IMR-90 (cell line): Measurements from ENCODE around the gene PLEK2. TPM values are rescaled to one million over a fixed set of nuclear protein-coding genes. Genes with fewer than 3 reads are reported as not detected.

ENCODE experiments used
- ATAC-seq: fragments of 200-7000 bp; cut with Tn5 transposase; 2 replicates; pipeline ENCODE4 v1.9.1; 2020; ENCODE audit warnings: low read depth, mild to moderate bottlenecking, moderate library complexity
- BruUV-seq: library from RNA; stranded (reverse); fragments of 400-500 nt; replicated peaks from 2 replicates; lab custom pipeline; 2021; lab: Mats Ljungman, UMichigan
- CTCF ChIA-PET: fragments of 300-600 bp; formaldehyde crosslinking; extraction: SDS; loops from one replicate; lab custom pipeline; 2021; ENCODE audit warnings: antibody characterized with exemption; lab: Yijun Ruan, JAX
- POLR2A ChIA-PET: fragments of 300-600 bp; sonication (Branson Sonifier 250); formaldehyde crosslinking; loops from one replicate; lab custom pipeline; 2022; ENCODE audit warnings: antibody characterized with exemption; ENCODE audit not compliant: unreplicated experiment; lab: Charles Lee
- DNase-seq: peaks from one replicate; pipeline ENCODE4 v3.0.0; 2013
- H2AFZ ChIP-seq: replicated peaks from 2 replicates; pipeline ENCODE3; 2013; ENCODE audit warnings: low read length, mild to moderate bottlenecking; ENCODE audit not compliant: poor library complexity
- H2AK5ac ChIP-seq: 2 replicates; pipeline ENCODE4 v1.6.1; 2013; ENCODE audit warnings: low read depth, low read length, inconsistent platforms
- H2AK9ac ChIP-seq: replicated peaks from 2 replicates; pipeline ENCODE3; 2013; ENCODE audit warnings: mild to moderate bottlenecking, low read depth, low read length, moderate library complexity; ENCODE audit not compliant: poor library complexity
- H2BK120ac ChIP-seq: 2 replicates; pipeline ENCODE4 v1.6.1; 2013; ENCODE audit warnings: low read depth, low read length, inconsistent platforms
- H2BK15ac ChIP-seq: 3 replicates; pipeline ENCODE4 v1.6.1; 2013; ENCODE audit warnings: low read depth, low read length, inconsistent platforms
- H2BK20ac ChIP-seq: 2 replicates; pipeline ENCODE4 v1.6.1; 2013; ENCODE audit warnings: low read depth, mild to moderate bottlenecking, inconsistent platforms, low read length, moderate library complexity
- H2BK5ac ChIP-seq: 2 replicates; pipeline ENCODE4 v1.6.1; 2013; ENCODE audit warnings: mild to moderate bottlenecking, low read depth, low read length, inconsistent platforms; ENCODE audit not compliant: poor library complexity, severe bottlenecking
- H3K14ac ChIP-seq: replicated peaks from 2 replicates; pipeline ENCODE4 v1.6.1; 2013; ENCODE audit warnings: low read depth, low read length, inconsistent platforms
- H3K18ac ChIP-seq: 2 replicates; pipeline ENCODE4 v1.6.1; 2013; ENCODE audit warnings: low read depth, low read length, control low read depth
- H3K23ac ChIP-seq: 2 replicates; pipeline ENCODE4 v1.6.1; 2013; ENCODE audit warnings: low read depth, low read length, inconsistent platforms
- H3K27ac ChIP-seq: 2 replicates; pipeline ENCODE4 v1.5.1; 2013; ENCODE audit warnings: mild to moderate bottlenecking, control low read depth, low read length; ENCODE audit not compliant: insufficient read depth
- H3K27me3 ChIP-seq: 2 replicates; pipeline ENCODE4 v1.6.1; 2013; ENCODE audit warnings: low read length; ENCODE audit not compliant: control insufficient read depth, insufficient read depth
- H3K36me3 ChIP-seq: 2 replicates; pipeline ENCODE4 v1.6.1; 2013; ENCODE audit warnings: low read length, mixed read lengths; ENCODE audit not compliant: control insufficient read depth, insufficient read depth
- H3K4ac ChIP-seq: 2 replicates; pipeline ENCODE4 v1.6.1; 2013; ENCODE audit warnings: low read depth, low read length, inconsistent platforms
- H3K4me1 ChIP-seq: 2 replicates; pipeline ENCODE4 v1.6.1; 2013; ENCODE audit warnings: low read length, mixed read lengths; ENCODE audit not compliant: control insufficient read depth, insufficient read depth
- H3K4me2 ChIP-seq: 2 replicates; pipeline ENCODE4 v1.6.1; 2013; ENCODE audit warnings: low read depth, mild to moderate bottlenecking, control low read depth, low read length, moderate library complexity
- H3K4me3 ChIP-seq: 2 replicates; pipeline ENCODE4 v1.5.1; 2013; ENCODE audit warnings: low read depth, mild to moderate bottlenecking, control low read depth, low read length, moderate library complexity; ENCODE audit not compliant: insufficient read depth
- H3K56ac ChIP-seq: 2 replicates; pipeline ENCODE4 v1.6.1; 2013; ENCODE audit warnings: low read length, inconsistent platforms; ENCODE audit not compliant: insufficient read depth; ENCODE audit errors: extremely low read depth
- H3K79me1 ChIP-seq, 2 experiments: 2 replicates each; pipeline ENCODE4 v1.6.1; 2013; ENCODE audit warnings: low read length in 2 of 2, inconsistent platforms in 1 of 2, low read depth in 1 of 2
- H3K9ac ChIP-seq: 2 replicates; pipeline ENCODE4 v1.6.1; 2013; ENCODE audit warnings: low read depth, low read length, control low read depth
- H3K9me1 ChIP-seq: 2 replicates; pipeline ENCODE4 v1.6.1; 2013; ENCODE audit warnings: low read length, inconsistent platforms; ENCODE audit not compliant: insufficient read depth
- H3K9me3 ChIP-seq: 2 replicates; pipeline ENCODE4 v1.6.1; 2013; ENCODE audit warnings: low read length; ENCODE audit not compliant: control insufficient read depth, insufficient read depth
- H4K20me1 ChIP-seq: 2 replicates; pipeline ENCODE4 v1.6.1; 2013; ENCODE audit warnings: low read length, inconsistent platforms; ENCODE audit not compliant: insufficient read depth
- H4K5ac ChIP-seq: 2 replicates; pipeline ENCODE4 v1.6.1; 2013; ENCODE audit warnings: mild to moderate bottlenecking, low read depth, low read length, control low read depth
- H4K8ac ChIP-seq, 2 experiments: 2 replicates each; pipeline ENCODE4 v1.6.1; 2013; ENCODE audit warnings: low read depth in 2 of 2, low read length in 2 of 2, control low read depth in 1 of 2, inconsistent platforms in 1 of 2
- H4K91ac ChIP-seq: 2 replicates; pipeline ENCODE4 v1.6.1; 2013; ENCODE audit warnings: low read depth, low read length, inconsistent platforms; ENCODE audit not compliant: insufficient read depth
- BHLHE40 ChIP-seq: fragments of 150-350 bp; IDR thresholded peaks from 2 replicates; pipeline ENCODE4 v1.6.1; 2016; ENCODE audit warnings: mild to moderate bottlenecking, low read depth, low read length
- CEBPB ChIP-seq: IDR thresholded peaks from 2 replicates; pipeline ENCODE4 v1.6.1; 2012; ENCODE audit warnings: low read depth, low read length, improper control_type of control experiment
- CHD1 ChIP-seq: IDR thresholded peaks from 2 replicates; pipeline ENCODE4 v1.6.1; 2012; ENCODE audit warnings: low read depth, low read length, improper control_type of control experiment
- CTCF ChIP-seq: conservative IDR thresholded peaks from 2 replicates; pipeline ENCODE4 v1.5.1; 2012; ENCODE audit warnings: mild to moderate bottlenecking, low read depth, low read length, improper control_type of control experiment
- ELK1 ChIP-seq: fragments of 150-350 bp; IDR thresholded peaks from 2 replicates; pipeline ENCODE4 v1.6.1; 2016; ENCODE audit warnings: low read depth, mild to moderate bottlenecking, low read length, moderate library complexity, borderline replicate concordance
- FOS ChIP-seq: fragments of 150-350 bp; IDR thresholded peaks from 2 replicates; pipeline ENCODE4 v1.6.1; 2016; ENCODE audit warnings: low read depth, low read length
- MAFK ChIP-seq: IDR thresholded peaks from 2 replicates; pipeline ENCODE4 v1.6.1; 2012; ENCODE audit warnings: low read depth, low read length, improper control_type of control experiment
- MAZ ChIP-seq: IDR thresholded peaks from 2 replicates; pipeline ENCODE4 v1.6.1; 2012; ENCODE audit warnings: low read depth, mild to moderate bottlenecking, low read length, improper control_type of control experiment, moderate library complexity, borderline replicate concordance
- MXI1 ChIP-seq: IDR thresholded peaks from 2 replicates; pipeline ENCODE4 v1.6.1; 2012; ENCODE audit warnings: low read depth, mild to moderate bottlenecking, low read length, moderate library complexity, borderline replicate concordance
- NFE2L2 ChIP-seq: fragments of 150-350 bp; IDR thresholded peaks from 2 replicates; pipeline ENCODE4 v1.6.1; 2016; ENCODE audit warnings: low read depth, mild to moderate bottlenecking, low read length
- POLR2A ChIP-seq: IDR thresholded peaks from 2 replicates; pipeline ENCODE4 v1.6.1; 2012; ENCODE audit warnings: mild to moderate bottlenecking, low read depth, low read length
- RAD21 ChIP-seq: IDR thresholded peaks from 2 replicates; pipeline ENCODE4 v1.6.1; 2012; ENCODE audit warnings: low read length, improper control_type of control experiment
- RCOR1 ChIP-seq: IDR thresholded peaks from 2 replicates; pipeline ENCODE4 v1.6.1; 2012; ENCODE audit warnings: mild to moderate bottlenecking, low read length, improper control_type of control experiment; ENCODE audit not compliant: insufficient replicate concordance
- RFX5 ChIP-seq: IDR thresholded peaks from 2 replicates; pipeline ENCODE4 v1.8.0; 2012; ENCODE audit warnings: low read depth, mild to moderate bottlenecking, low read length, moderate library complexity
- SMC3 ChIP-seq: fragments of 150-350 bp; IDR thresholded peaks from 2 replicates; pipeline ENCODE4 v1.6.1; 2016; ENCODE audit warnings: low read depth, mild to moderate bottlenecking, antibody characterized with exemption, low read length, moderate library complexity
- USF2 ChIP-seq: fragments of 150-350 bp; IDR thresholded peaks from 2 replicates; pipeline ENCODE4 v1.6.1; 2017; ENCODE audit warnings: mild to moderate bottlenecking, antibody characterized with exemption, low read length, low read depth
- WGBS, 2 experiments: methylation state at CpG; one replicate each; pipeline versions ENCODE4 v1.1.5 to v1.1.7; 2013; ENCODE audit warnings: missing lambda C conversion rate in 2 of 2; ENCODE audit not compliant: insufficient read length in 1 of 2; ENCODE audit errors: extremely low coverage in 2 of 2; 5-methylcytosine and 5-hydroxymethylcytosine counted together
- dilution Hi-C: fragments of 300-500 bp; cut with HindIII; formaldehyde crosslinking; loops from one replicate; pipeline ENCODE4 v1.14.3; 2018; ENCODE audit warnings: low sequenced_read_pairs; ENCODE audit not compliant: unreplicated experiment
- in situ Hi-C: fragments of 300-500 bp; cut with MboI; formaldehyde crosslinking; loops from 3 replicates; pipeline ENCODE4 v1.14.3; 2019; ENCODE audit warnings: low sequenced_read_pairs, inconsistent platforms, mixed read lengths
- intact Hi-C: fragments of 100-400 bp; cut with micrococcal nuclease; formaldehyde crosslinking; loops from 2 replicates; pipeline ENCODE4 v1.10.0; 2022
- polyA plus RNA-seq, 3 experiments: library from polyadenylated mRNA; depleted of rRNA; stranded (reverse); fragments of >200 nt; gene quantifications; 2 replicates each; pipeline ENCODE4 v1.2.3, GENCODE V29; 2012; ENCODE audit warnings: low replicate concordance in 1 of 3
- total RNA-seq: library from RNA; depleted of rRNA; stranded (reverse); fragments of >200 nt; gene quantifications from 2 replicates; pipeline ENCODE4 v1.2.3, GENCODE V29; 2012

PLEK2 gene
- total and polyA plus RNA-seq, 2 of the 4 experiments (the other 2 are of a cell fraction): 1.7 to 2.5 TPM

- Histone ChIP-seq H2BK15ac (no peak overlapping the region), H4K91ac (no peak overlapping the region), H3K4me1 (no peaks in the 10 kb centered on the region), H3K9ac (no peak overlapping the region), H3K9me1 (no peaks in the 10 kb centered on the region), H2AFZ (no peak overlapping the region), H3K4me3 (no peak overlapping the region), H3K79me1 (peaks cover 8 to 18% of the 10 kb centered on the region in 2 experiments; a peak in 3 of 4 replicates), H2AK5ac (no peak overlapping the region), H2AK9ac (no peak overlapping the region), H4K8ac (no peak overlapping the region), H4K20me1 (peaks cover 4% of the 10 kb centered on the region), H2BK20ac (no peak overlapping the region), H3K27me3 (no peaks in the 10 kb centered on the region), H3K4ac (no peak overlapping the region), H3K27ac (no peak overlapping the region), H3K36me3 (peaks cover 21% of the 10 kb centered on the region), H2BK120ac (no peak overlapping the region), H4K5ac (no peak overlapping the region), H2BK5ac (no peak overlapping the region), H3K56ac (no peak overlapping the region), H3K23ac (no peak overlapping the region), H3K4me2 (no peak overlapping the region), H3K9me3 (no peaks in the 10 kb centered on the region), H3K18ac (no peak overlapping the region), H3K14ac (no peak overlapping the region)
- dilution Hi-C loops: no loop called here
- intact Hi-C loops: no loop called here
- BruUV-seq: no TSS peak
- POLR2A ChIA-PET: no interaction called here
- no CpG with 5 or more reads among the region's 4 CpGs for WGBS, 2 experiments
- no peak for TF ChIP-seq POLR2A
- TF ChIP-seq FOS: no peak
- TF ChIP-seq USF2: no peak
- no peak for TF ChIP-seq BHLHE40
- TF ChIP-seq RFX5: no peak
- TF ChIP-seq SMC3: no peak
- no peak for TF ChIP-seq CTCF
- TF ChIP-seq MAZ: no peak
- TF ChIP-seq ELK1: no peak
- TF ChIP-seq CEBPB: no peak
- TF ChIP-seq RCOR1: no peak
- no peak for TF ChIP-seq NFE2L2
- TF ChIP-seq CHD1: no peak
- TF ChIP-seq RAD21: no peak
- TF ChIP-seq MAFK: no peak
- TF ChIP-seq MXI1: no peak
- DNase-seq: no peak
- CTCF ChIA-PET: no interaction called here
- ATAC-seq: no peak
- in situ Hi-C loops: no loop called here
Observed at GRCh38 chr14:67365476-67365875, 46.5 kb downstream of the PLEK2 start.
